SK-N-DZ (cell line): ENCODE data around the gene FERD3L. TPM values are rescaled to one million over a fixed set of nuclear protein-coding genes. Genes with fewer than 3 reads are reported as not detected.
"Not testable (repeated sequence)": the region's sequence is repeated elsewhere in the genome, so short reads cannot be mapped to it uniquely, and the experiment has no call there.

Source experiments
- DNase-seq: peaks from one replicate; pipeline ENCODE4 v3.0.0-alpha.2; 2015; ENCODE audit warnings: low spot score
- polyA plus RNA-seq, 2 experiments: library from polyadenylated mRNA; depleted of rRNA; stranded (reverse); fragments of >200 nt; gene quantifications; 2 replicates each; pipeline ENCODE4 v1.2.3, GENCODE V29; 2014

Gene FERD3L
- not detected in 2 replicates for polyA plus RNA-seq (2014; cell fraction: cytosol; rRNA removed)
- polyA plus RNA-seq (2014; cell fraction: nucleus; rRNA removed): not detected in 2 replicates

GRCh38 chr7:19144661-19145433 is at the start of gene FERD3L:
Gene FERD3L, minus strand, starts transcription at chr7:19145421. Its CDS starts 59 bp downstream, at chr7:19145362.
- DNase-seq: no peak

GRCh38 chr7:19194417-19194816 is 49.2 kb upstream of the FERD3L start:
- DNase-seq: not testable (repeated sequence)

GRCh38 chr7:19181634-19182033 is 36.4 kb upstream of the FERD3L start:
- DNase-seq: no peak

GRCh38 chr7:19178595-19178994 is 33.4 kb upstream of the FERD3L start:
- DNase-seq: no peak

GRCh38 chr7:19177269-19177668 is 32.0 kb upstream of the FERD3L start:
- DNase-seq: no peak

- no peak for DNase-seq
Observed at GRCh38 chr7:19175241-19175640, 30.0 kb upstream of the FERD3L start.

- no peak for DNase-seq
Observed at GRCh38 chr7:19161671-19162070, 16.4 kb upstream of the FERD3L start.

- no peak for DNase-seq
Observed at GRCh38 chr7:19146699-19147098, 1.5 kb upstream of the FERD3L start.

GRCh38 chr7:19145434-19146115 is 354 bp upstream of the FERD3L start:
- peak; percentile 31 for DNase-seq

- no peak for DNase-seq
Observed at GRCh38 chr7:19143881-19144574, 1.2 kb downstream of the FERD3L start.

- no peak for DNase-seq
Observed at GRCh38 chr7:19139706-19140327, 5.4 kb downstream of the FERD3L start.

GRCh38 chr7:19133886-19134285 is 11.3 kb downstream of the FERD3L start:
- no peak for DNase-seq

- no peak for DNase-seq
Observed at GRCh38 chr7:19133390-19133789, 11.8 kb downstream of the FERD3L start.

- DNase-seq: no peak
Observed at GRCh38 chr7:19128856-19129255, 16.4 kb downstream of the FERD3L start.

- peak; percentile 70 for DNase-seq
Observed at GRCh38 chr7:19121977-19122588, 23.1 kb downstream of the FERD3L start.

GRCh38 chr7:19119870-19120486 is 25.2 kb downstream of the FERD3L start:
- no peak for DNase-seq

- DNase-seq: no peak
Observed at GRCh38 chr7:19119372-19119771, 25.8 kb downstream of the FERD3L start.

GRCh38 chr7:19118636-19119371 is 26.4 kb downstream of the FERD3L start:
- no peak for DNase-seq

GRCh38 chr7:19117870-19118608 is 27.2 kb downstream of the FERD3L start:
- no peak for DNase-seq
